HepG2 (cell line): Measurements from ENCODE around the gene BTBD17. TPM values are rescaled to one million over a fixed set of nuclear protein-coding genes. Genes with fewer than 3 reads are reported as not detected.

Experiments used
- ATAC-seq: fragments of 200-7000 bp; cut with Tn5 transposase; 3 replicates; pipeline ENCODE4 v1.9.1; 2020; ENCODE audit warnings: mild to moderate bottlenecking, moderate library complexity
- BruUV-seq: library from RNA; stranded (reverse); fragments of 400-500 nt; replicated peaks from 2 replicates; lab custom pipeline; 2021; lab: Mats Ljungman, UMichigan
- CTCF ChIA-PET: fragments of 300-600 bp; formaldehyde crosslinking; extraction: SDS; loops from one replicate; lab custom pipeline; 2021; ENCODE audit warnings: low total read pairs, inconsistent platforms, low intra/inter-chr PET ratio; lab: Yijun Ruan, JAX
- POLR2A ChIA-PET: fragments of 350-600 bp; sonication (Branson Sonifier 250); formaldehyde crosslinking; loops from one replicate; lab custom pipeline; 2020; ENCODE audit warnings: antibody characterized with exemption, inconsistent platforms; lab: Yijun Ruan, JAX
- DNase-seq: peaks from one replicate; pipeline ENCODE4 v3.0.0-alpha.2; 2015; ENCODE audit warnings: low spot score
- FAIRE-seq: peaks from 3 replicates; lab custom pipeline; 2011; peaks lifted over from hg19 to GRCh38; lab: Jason Lieb, UNC
- H2AFZ ChIP-seq: one replicate; pipeline ENCODE4 v1.6.1; 2011; ENCODE audit warnings: low read length, inconsistent platforms
- H3K27ac ChIP-seq: fragments of 300-600 bp; 3 replicates; pipeline ENCODE4 v1.8.0; 2011; ENCODE audit warnings: mixed run types, mild to moderate bottlenecking, mixed read lengths, low read length, inconsistent platforms; ENCODE audit not compliant: insufficient read depth; ENCODE audit errors: extremely low read length
- H3K27me3 ChIP-seq, 2 experiments: fragments of 200-600 bp in 1 of 2; 2 replicates in 1 of 2; 3 replicates in 1 of 2; pipeline versions ENCODE4 v1.6.0 to v1.8.0; 2011; ENCODE audit warnings: low read length in 2 of 2, mild to moderate bottlenecking in 2 of 2, moderate library complexity in 2 of 2, inconsistent platforms in 1 of 2; ENCODE audit not compliant: insufficient read depth in 2 of 2, control insufficient read depth in 1 of 2
- H3K36me3 ChIP-seq, 2 experiments: fragments of 200-600 bp in 1 of 2; replicated peaks in 1 of 2; 2 replicates in 1 of 2; 3 replicates in 1 of 2; pipeline versions ENCODE4 v1.5.1 to v1.8.0; 2011; ENCODE audit warnings: low read length in 2 of 2, inconsistent platforms in 1 of 2; ENCODE audit not compliant: insufficient read depth in 2 of 2, control insufficient read depth in 1 of 2
- H3K4me1 ChIP-seq: 2 replicates; pipeline ENCODE4 v1.5.1; 2012; ENCODE audit warnings: low read length, inconsistent platforms; ENCODE audit not compliant: insufficient read depth
- H3K4me2 ChIP-seq: 2 replicates; pipeline ENCODE4 v1.6.0; 2011; ENCODE audit warnings: low read depth, low read length, inconsistent platforms
- H3K4me3 ChIP-seq, 3 experiments: fragments of 200-600 bp in 1 of 3; sonication (generic), shearing (Covaris generic) in 1 of 3; replicated peaks in 1 of 3; 2 replicates each; pipeline ENCODE4 v1.5.1; 2011 to 2016; ENCODE audit warnings: low read length in 3 of 3, inconsistent platforms in 2 of 3, low read depth in 2 of 3, mild to moderate bottlenecking in 2 of 3, control low read depth in 1 of 3, mixed read lengths in 1 of 3; ENCODE audit not compliant: insufficient read depth in 1 of 3
- H3K79me2 ChIP-seq: one replicate; pipeline ENCODE4 v1.6.1; 2011; ENCODE audit warnings: low read length, inconsistent platforms; ENCODE audit not compliant: insufficient read depth
- H3K9ac ChIP-seq: 2 replicates; pipeline ENCODE4 v1.6.0; 2011; ENCODE audit warnings: mild to moderate bottlenecking, low read depth, low read length, inconsistent platforms; ENCODE audit not compliant: insufficient read depth
- H3K9me3 ChIP-seq: 2 replicates; pipeline ENCODE4 v1.5.1; 2012; ENCODE audit warnings: mild to moderate bottlenecking, low read length
- H4K20me1 ChIP-seq: 2 replicates; pipeline ENCODE4 v1.6.0; 2011; ENCODE audit warnings: inconsistent platforms, mild to moderate bottlenecking, low read length, moderate library complexity; ENCODE audit not compliant: insufficient read depth
- ATF7-NPFF ChIP-seq: sonication (generic); formaldehyde crosslinking; IDR thresholded peaks from 2 replicates; pipeline ENCODE4 v1.8.1; 2023; ENCODE audit warnings: mild to moderate bottlenecking, low read depth, missing genetic modification reagents, moderate library complexity
- CBX5 ChIP-seq: sonication (generic); formaldehyde crosslinking; IDR thresholded peaks from 2 replicates; pipeline ENCODE4 v1.4.0; 2020; ENCODE audit warnings: missing genetic modification reagents, borderline replicate concordance
- CHCHD3 ChIP-seq: sonication (generic); formaldehyde crosslinking; IDR thresholded peaks from 2 replicates; pipeline ENCODE4 v1.8.0; 2022; ENCODE audit warnings: mild to moderate bottlenecking, missing genetic modification reagents, moderate library complexity
- ERF ChIP-seq: IDR thresholded peaks from 2 replicates; pipeline ENCODE4 v1.6.1; 2018; ENCODE audit warnings: missing biosample characterization, missing genetic modification reagents
- HES4 ChIP-seq: sonication (generic); formaldehyde crosslinking; IDR thresholded peaks from 2 replicates; pipeline ENCODE4 v1.9.0; 2021; ENCODE audit warnings: mild to moderate bottlenecking, missing genetic modification reagents, borderline replicate concordance
- IRF9 ChIP-seq: sonication (generic); formaldehyde crosslinking; IDR thresholded peaks from 2 replicates; pipeline ENCODE4 v1.8.0; 2022; ENCODE audit warnings: missing genetic modification reagents, mild to moderate bottlenecking, borderline replicate concordance
- LCORL ChIP-seq, 2 experiments: fragments of 450-650 bp in 1 of 2; sonication (generic) in 1 of 2; formaldehyde crosslinking in 1 of 2; IDR thresholded peaks; 2 replicates each; pipeline versions ENCODE4 v1.5.0 to v1.6.1; 2017 to 2020; ENCODE audit warnings: antibody characterized with exemption in 1 of 2, missing genetic modification reagents in 1 of 2
- MLLT10 ChIP-seq: sonication (generic); formaldehyde crosslinking; IDR thresholded peaks from 2 replicates; pipeline ENCODE4 v1.4.0; 2020; ENCODE audit warnings: missing genetic modification reagents
- MZF1 ChIP-seq: sonication (generic); formaldehyde crosslinking; IDR thresholded peaks from 2 replicates; pipeline ENCODE4 v1.8.1; 2023; ENCODE audit warnings: mild to moderate bottlenecking, missing genetic modification reagents, borderline replicate concordance
- PATZ1 ChIP-seq: sonication (generic); formaldehyde crosslinking; IDR thresholded peaks from 2 replicates; pipeline ENCODE4 v1.4.0; 2020; ENCODE audit warnings: missing genetic modification reagents
- RNF2 ChIP-seq: fragments of 450-650 bp; conservative IDR thresholded peaks from 2 replicates; pipeline ENCODE4 v1.6.1; 2016; ENCODE audit warnings: low read depth
- SP4 ChIP-seq: sonication (generic); formaldehyde crosslinking; IDR thresholded peaks from 2 replicates; pipeline ENCODE4 v1.8.1; 2023; ENCODE audit warnings: mild to moderate bottlenecking, missing genetic modification reagents
- ZBTB46 ChIP-seq: sonication (generic); formaldehyde crosslinking; IDR thresholded peaks from 2 replicates; pipeline ENCODE4 v1.4.0; 2020; ENCODE audit warnings: mild to moderate bottlenecking, missing genetic modification reagents, borderline replicate concordance
- ZNF180 ChIP-seq: sonication (generic); formaldehyde crosslinking; IDR thresholded peaks from 2 replicates; pipeline ENCODE4 v1.4.0; 2020; ENCODE audit warnings: low read depth, missing genetic modification reagents, borderline replicate concordance
- ZNF570 ChIP-seq: sonication (generic); formaldehyde crosslinking; IDR thresholded peaks from 2 replicates; pipeline ENCODE4 v1.4.0; 2020; ENCODE audit warnings: mild to moderate bottlenecking, missing genetic modification reagents, borderline replicate concordance
- ZXDC ChIP-seq: sonication (generic); formaldehyde crosslinking; IDR thresholded peaks from 2 replicates; pipeline ENCODE4 v1.5.0; 2020; ENCODE audit warnings: mild to moderate bottlenecking, missing genetic modification reagents
- WGBS: methylation state at CpG from one replicate; pipeline ENCODE4 v1.1.6; 2017; ENCODE audit warnings: low lambda C conversion rate; 5-methylcytosine and 5-hydroxymethylcytosine counted together
- in situ Hi-C: cut with HindIII; loops from 2 replicates; pipeline ENCODE4 v1.10.0; 2017; ENCODE audit warnings: low pct_unique_long_range_greater_than_20kb; ENCODE audit not compliant: extremely low pct_ligation_motif_present
- intact Hi-C: fragments of 100-400 bp; cut with micrococcal nuclease; formaldehyde crosslinking; loops from one replicate; pipeline ENCODE4 v1.10.0; 2022; ENCODE audit not compliant: unreplicated experiment
- polyA plus RNA-seq, 8 experiments: library from polyadenylated mRNA; depleted of rRNA in 3 of 8; stranded (reverse) in 7 of 8; unstranded in 1 of 8; fragments of >200 nt; fragmentation: Illumina TruSeq in 4 of 8; extraction: Trizol in 4 of 8; gene quantifications; 2 replicates each; pipeline versions ENCODE4 v1.2.1 to v1.2.3, GENCODE V29; 2011 to 2016; ENCODE audit warnings: low read depth in 4 of 8, missing spikeins in 1 of 8, mixed read lengths in 1 of 8; ENCODE audit not compliant: insufficient read depth in 1 of 8
- total RNA-seq, 5 experiments: library from RNA; depleted of rRNA; stranded (reverse); fragments of >200 nt; fragmentation: Illumina TruSeq; extraction: Trizol; gene quantifications; 2 replicates each; pipeline ENCODE4 v1.2.3, GENCODE V29; 2016; ENCODE audit warnings: low read depth in 1 of 5

Gene BTBD17
- total and polyA plus RNA-seq, 2 of the 13 experiments (the other 11 are each of a cell fraction or from before 2014, with no cell fraction given): not detected

GRCh38 chr17:74386386-74386785, 24.7 kb upstream of the BTBD17 start:
- Histone ChIP-seq H3K27ac (no peak overlapping the region), H3K36me3 (no peaks in the 10 kb centered on the region), H4K20me1 (no peaks in the 10 kb centered on the region), H3K79me2 (no peaks in the 10 kb centered on the region), H3K4me3 (no peak overlapping the region), H3K4me1 (peaks cover 14% of the 10 kb centered on the region; the same call in 1 of the 2 replicates), H3K9me3 (no peaks in the 10 kb centered on the region), H3K4me2 (no peak overlapping the region), H2AFZ (no peak overlapping the region), H3K9ac (no peak overlapping the region), H3K27me3 (peaks cover 2 to 14% of the 10 kb centered on the region in 2 experiments; a peak in 3 of 5 replicates)
- ChIA-PET POLR2A (no interaction called here), CTCF (no interaction called here)
- no peak for FAIRE-seq
- no TSS peak for BruUV-seq
- in situ Hi-C loops (no loop called here), intact Hi-C loops (no loop called here)
- no peak for ATAC-seq
- 50% methylated on average over 8 of the region's 8 CpGs for WGBS
- no peak for DNase-seq
- TF ChIP-seq LCORL (IDR thresholded peaks at IDR 0.05): no peak
- TF ChIP-seq LCORL (CRISPR knock-in tag; IDR thresholded peaks at IDR 0.05): no peak
- no peak for TF ChIP-seq ZBTB46 (CRISPR knock-in tag)
- no peak for TF ChIP-seq CBX5
- no peak for TF ChIP-seq ERF (CRISPR knock-in tag)
- TF ChIP-seq MZF1 (CRISPR knock-in tag): no peak
- no peak for TF ChIP-seq ZNF570
- no peak for TF ChIP-seq RNF2
- no peak for TF ChIP-seq PATZ1 (CRISPR knock-in tag)
- no peak for TF ChIP-seq ZNF180 (CRISPR knock-in tag)
- TF ChIP-seq MLLT10 (CRISPR knock-in tag): no peak
- TF ChIP-seq ZXDC (CRISPR knock-in tag): no peak
- no peak for TF ChIP-seq HES4 (CRISPR knock-in tag)
- no peak for TF ChIP-seq IRF9 (CRISPR knock-in tag)
- no peak for TF ChIP-seq ATF7-NPFF (CRISPR knock-in tag)
- TF ChIP-seq SP4 (CRISPR knock-in tag): no peak
- TF ChIP-seq CHCHD3 (CRISPR knock-in tag): no peak
